SK-N-SH treated with all-trans-retinoic acid at 6 μM for 48 hours (cell line): ENCODE data around the gene OR10T2.

Experiments used
- ATAC-seq: fragments of 200-7000 bp; cut with Tn5 transposase; 3 replicates; pipeline ENCODE4 v1.9.1; 2020; ENCODE audit warnings: mild to moderate bottlenecking, moderate library complexity
- ARNTL ChIP-seq: fragments of 450-650 bp; formaldehyde crosslinking; IDR thresholded peaks from 2 replicates; pipeline ENCODE4 v1.5.0; 2020; ENCODE audit warnings: low read depth, mild to moderate bottlenecking, moderate library complexity, borderline replicate concordance
- BACH2 ChIP-seq: fragments of 250-450 bp; sonication (Bioruptor Pico); IDR thresholded peaks from 2 replicates; pipeline ENCODE4 v1.9.0; 2021; ENCODE audit warnings: mild to moderate bottlenecking, borderline replicate concordance
- CSDC2 ChIP-seq: fragments of 250-450 bp; sonication (Bioruptor Pico); IDR thresholded peaks from 2 replicates; pipeline ENCODE4 v1.5.0; 2020; ENCODE audit warnings: mild to moderate bottlenecking, moderate library complexity
- ESRRG ChIP-seq: fragments of 250-450 bp; sonication (Bioruptor Pico); IDR thresholded peaks from 2 replicates; pipeline ENCODE4 v1.6.1; 2021; ENCODE audit warnings: mild to moderate bottlenecking
- GLIS3 ChIP-seq: fragments of 250-450 bp; sonication (Bioruptor Pico); IDR thresholded peaks from 2 replicates; pipeline ENCODE4 v1.5.0; 2020; ENCODE audit warnings: mild to moderate bottlenecking, moderate library complexity
- ISL1 ChIP-seq: fragments of 250-450 bp; sonication (Bioruptor Pico); IDR thresholded peaks from 2 replicates; pipeline ENCODE4 v2.1.2; 2022; ENCODE audit warnings: mild to moderate bottlenecking, moderate library complexity
- OSR1 ChIP-seq: fragments of 250-450 bp; sonication (Bioruptor Pico); IDR thresholded peaks from 2 replicates; pipeline ENCODE4 v1.8.0; 2022; ENCODE audit warnings: moderate library complexity, mild to moderate bottlenecking, inconsistent platforms
- PATZ1 ChIP-seq: fragments of 250-450 bp; sonication (Bioruptor Pico); IDR thresholded peaks from 2 replicates; pipeline ENCODE4 v1.8.0; 2020; ENCODE audit warnings: mild to moderate bottlenecking, moderate library complexity, borderline replicate concordance
- POU6F1 ChIP-seq: fragments of 250-450 bp; sonication (Bioruptor Pico); IDR thresholded peaks from 2 replicates; pipeline ENCODE4 v1.8.0; 2021; ENCODE audit warnings: low read depth, mild to moderate bottlenecking, moderate library complexity, borderline replicate concordance
- PPARA ChIP-seq: fragments of 250-450 bp; sonication (Bioruptor Pico); IDR thresholded peaks from 2 replicates; pipeline ENCODE4 v1.5.0; 2020; ENCODE audit warnings: mild to moderate bottlenecking, borderline replicate concordance
- RARB ChIP-seq: fragments of 250-450 bp; sonication (Bioruptor Pico); IDR thresholded peaks from 2 replicates; pipeline ENCODE4 v1.8.0; 2021; ENCODE audit warnings: mild to moderate bottlenecking, moderate library complexity
- SNAI2 ChIP-seq: fragments of 250-450 bp; sonication (Bioruptor Pico); IDR thresholded peaks from 2 replicates; pipeline ENCODE4 v1.5.0; 2020; ENCODE audit warnings: mild to moderate bottlenecking, moderate library complexity
- TCF4 ChIP-seq: fragments of 250-450 bp; sonication (Bioruptor Pico); IDR thresholded peaks from 2 replicates; pipeline ENCODE4 v1.8.0; 2021; ENCODE audit warnings: mild to moderate bottlenecking, moderate library complexity, borderline replicate concordance
- TOX ChIP-seq: fragments of 250-450 bp; sonication (Bioruptor Pico); IDR thresholded peaks from 2 replicates; pipeline ENCODE4 v1.8.0; 2021; ENCODE audit warnings: mild to moderate bottlenecking, moderate library complexity, borderline replicate concordance
- ZC3H10 ChIP-seq: fragments of 250-450 bp; sonication (Bioruptor Pico); IDR thresholded peaks from 2 replicates; pipeline ENCODE4 v1.5.1; 2021; ENCODE audit warnings: mild to moderate bottlenecking, moderate library complexity
- ZFP3 ChIP-seq: fragments of 250-450 bp; sonication (Bioruptor Pico); IDR thresholded peaks from 2 replicates; pipeline ENCODE4 v1.5.0; 2020; ENCODE audit warnings: mild to moderate bottlenecking, moderate library complexity
- ZFP30 ChIP-seq: fragments of 450-650 bp; formaldehyde crosslinking; IDR thresholded peaks from 2 replicates; pipeline ENCODE4 v1.5.0; 2022; ENCODE audit warnings: mild to moderate bottlenecking, moderate library complexity
- ZNF565 ChIP-seq: fragments of 450-650 bp; formaldehyde crosslinking; conservative IDR thresholded peaks from 2 replicates; pipeline ENCODE4 v1.5.0; 2020; ENCODE audit warnings: low read depth, mild to moderate bottlenecking, moderate library complexity
- ZNF70 ChIP-seq: fragments of 450-650 bp; formaldehyde crosslinking; IDR thresholded peaks from 2 replicates; pipeline ENCODE4 v1.5.0; 2020; ENCODE audit warnings: mild to moderate bottlenecking, moderate library complexity
- ZNF8 ChIP-seq: fragments of 450-650 bp; formaldehyde crosslinking; IDR thresholded peaks from 2 replicates; pipeline ENCODE4 v1.5.0; 2020; ENCODE audit warnings: mild to moderate bottlenecking, moderate library complexity
- TF ChIP-seq, protein P1 (sequence below): fragments of 250-450 bp; sonication (Bioruptor Pico); IDR thresholded peaks from 2 replicates; pipeline ENCODE4 v1.5.1; 2021; ENCODE audit warnings: mild to moderate bottlenecking, moderate library complexity

OR10T2 gene

GRCh38 chr1:158426137-158426536, 26.9 kb upstream of the OR10T2 start, which contains the start of gene OR10K2:
TSS of gene OR10K2 (minus strand) at chr1:158426237. CDS start at chr1:158420866, 5,371 bp downstream.
- no peak for ATAC-seq

DNA sequence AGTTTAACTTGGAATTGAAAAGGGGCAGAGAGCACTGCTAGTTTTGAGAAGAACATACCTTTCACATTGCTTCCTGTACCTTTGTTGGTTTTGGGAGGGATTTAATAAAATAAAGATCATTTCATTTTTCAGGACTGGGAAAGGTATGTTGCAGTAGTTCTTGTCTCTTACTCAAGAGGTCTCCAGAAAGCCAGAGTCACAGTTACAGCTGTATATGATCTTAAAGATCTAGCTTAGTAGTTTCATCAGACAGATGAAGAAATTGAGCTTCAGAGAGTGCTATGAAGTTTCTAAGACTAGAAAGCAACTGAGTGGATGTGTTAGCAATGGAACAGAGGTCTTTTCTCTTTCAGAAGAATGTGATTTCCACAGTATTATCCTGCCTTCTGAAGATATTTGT, 25.8 kb upstream of the OR10T2 start:
- ATAC-seq, result no peak
- TF ChIP-seq RARB (no peak), ARNTL (no peak), GLIS3 (no peak)
- TF ChIP-seq, protein P1, sequence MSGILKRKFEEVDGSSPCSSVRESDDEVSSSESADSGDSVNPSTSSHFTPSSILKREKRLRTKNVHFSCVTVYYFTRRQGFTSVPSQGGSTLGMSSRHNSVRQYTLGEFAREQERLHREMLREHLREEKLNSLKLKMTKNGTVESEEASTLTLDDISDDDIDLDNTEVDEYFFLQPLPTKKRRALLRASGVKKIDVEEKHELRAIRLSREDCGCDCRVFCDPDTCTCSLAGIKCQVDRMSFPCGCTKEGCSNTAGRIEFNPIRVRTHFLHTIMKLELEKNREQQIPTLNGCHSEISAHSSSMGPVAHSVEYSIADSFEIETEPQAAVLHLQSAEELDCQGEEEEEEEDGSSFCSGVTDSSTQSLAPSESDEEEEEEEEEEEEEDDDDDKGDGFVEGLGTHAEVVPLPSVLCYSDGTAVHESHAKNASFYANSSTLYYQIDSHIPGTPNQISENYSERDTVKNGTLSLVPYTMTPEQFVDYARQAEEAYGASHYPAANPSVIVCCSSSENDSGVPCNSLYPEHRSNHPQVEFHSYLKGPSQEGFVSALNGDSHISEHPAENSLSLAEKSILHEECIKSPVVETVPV (CRISPR knock-in tag), result no peak

More at GRCh38 chr1:158426137-158426536, 26.9 kb upstream of the OR10T2 start, which contains the start of gene OR10K2:
- TF ChIP-seq ESRRG, result no peak
- TF ChIP-seq, protein P1 (CRISPR knock-in tag), result no peak
- no peak for TF ChIP-seq RARB
- TF ChIP-seq ZFP3 (CRISPR knock-in tag), result no peak
- no peak for TF ChIP-seq PATZ1 (CRISPR knock-in tag)
- no peak for TF ChIP-seq PPARA
- TF ChIP-seq POU6F1, result no peak
- no peak for TF ChIP-seq GLIS3
- no peak for TF ChIP-seq ZC3H10
- TF ChIP-seq ZFP30 (CRISPR knock-in tag), result no peak
- no peak for TF ChIP-seq SNAI2
- no peak for TF ChIP-seq CSDC2
- no peak for TF ChIP-seq OSR1 (CRISPR knock-in tag)

DNA sequence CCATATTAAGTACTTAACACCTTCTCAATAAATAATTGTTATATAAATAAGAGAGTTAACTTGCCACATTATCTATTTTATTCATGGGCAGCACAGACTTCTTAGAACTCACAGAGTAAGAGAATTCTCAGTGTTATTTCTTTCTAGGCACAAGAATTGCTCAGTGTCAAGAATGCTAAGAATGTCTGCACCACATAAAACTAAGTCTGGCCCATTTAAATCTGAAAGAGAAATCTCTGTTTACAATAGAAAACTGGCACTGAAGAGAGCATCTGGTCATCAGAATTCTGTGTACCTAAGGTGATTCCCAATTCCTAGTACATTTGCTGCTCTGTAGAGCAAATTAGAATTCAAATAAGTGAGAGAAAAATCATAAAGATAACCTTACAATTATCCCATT, 22.9 kb upstream of the OR10T2 start:
- TF ChIP-seq TOX (CRISPR knock-in tag), result no peak
- TF ChIP-seq SNAI2, result no peak
- ATAC-seq, result no peak

- no peak for ATAC-seq
- no peak for TF ChIP-seq ZNF565
- no peak for TF ChIP-seq OSR1 (CRISPR knock-in tag)
- TF ChIP-seq BACH2 (CRISPR knock-in tag), result no peak
- TF ChIP-seq ZNF8 (CRISPR knock-in tag), result no peak
- no peak for TF ChIP-seq RARB
- no peak for TF ChIP-seq ARNTL
- no peak for TF ChIP-seq TOX (CRISPR knock-in tag)
- TF ChIP-seq ZC3H10, result no peak
- TF ChIP-seq ISL1, result no peak
- TF ChIP-seq ZNF70 (CRISPR knock-in tag), result no peak
- TF ChIP-seq, all 23 proteins: peak for 0
Observed at GRCh38 chr1:158417586-158417985, 18.3 kb upstream of the OR10T2 start.

GRCh38 chr1:158414651-158415345, 15.5 kb upstream of the OR10T2 start:
- TF ChIP-seq ZFP3 (CRISPR knock-in tag), result no peak
- TF ChIP-seq SNAI2, result no peak
- no peak for TF ChIP-seq RARB
- no peak for TF ChIP-seq ISL1
- ATAC-seq, result no peak

DNA sequence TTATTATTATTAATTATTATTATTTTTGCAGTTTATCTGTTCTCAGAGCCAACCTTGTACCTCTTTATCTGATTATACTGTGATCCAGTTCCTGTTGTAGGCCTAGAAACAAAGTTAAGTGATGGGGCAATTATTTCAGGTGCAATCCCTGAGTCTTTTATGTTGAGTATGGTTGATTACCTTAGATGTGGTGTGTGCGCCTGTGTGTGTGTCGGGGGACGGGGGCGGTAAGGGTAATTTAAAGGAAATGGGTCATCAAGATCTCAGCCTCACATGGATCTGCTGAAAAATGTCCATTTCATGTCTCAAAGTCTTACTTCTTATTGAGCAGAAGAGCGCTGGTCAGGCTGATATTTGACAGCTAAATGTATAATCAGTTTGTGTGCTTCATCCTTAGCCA, 7.8 kb upstream of the OR10T2 start:
- TF ChIP-seq TCF4 (CRISPR knock-in tag), result no peak
- no peak for TF ChIP-seq SNAI2

More for the DNA sequence above, 7.8 kb upstream of the OR10T2 start:
- ATAC-seq, result no peak
